DND-41 (cell line): ENCODE results near the gene HNRNPLL.

Source experiments
- EZH2 ChIP-seq: IDR thresholded peaks from 3 replicates; pipeline ENCODE4 v1.6.1; 2012; ENCODE audit warnings: borderline replicate concordance, low read depth, mild to moderate bottlenecking, moderate library complexity, low read length, inconsistent platforms; ENCODE audit not compliant: severe bottlenecking
- TF ChIP-seq, protein P1 (sequence below): IDR thresholded peaks from 2 replicates; pipeline ENCODE4 v1.5.1; 2012; ENCODE audit warnings: borderline replicate concordance, low read length, moderate library complexity, mild to moderate bottlenecking; ENCODE audit not compliant: poor library complexity, severe bottlenecking; ENCODE audit errors: extremely low read depth

DNA sequence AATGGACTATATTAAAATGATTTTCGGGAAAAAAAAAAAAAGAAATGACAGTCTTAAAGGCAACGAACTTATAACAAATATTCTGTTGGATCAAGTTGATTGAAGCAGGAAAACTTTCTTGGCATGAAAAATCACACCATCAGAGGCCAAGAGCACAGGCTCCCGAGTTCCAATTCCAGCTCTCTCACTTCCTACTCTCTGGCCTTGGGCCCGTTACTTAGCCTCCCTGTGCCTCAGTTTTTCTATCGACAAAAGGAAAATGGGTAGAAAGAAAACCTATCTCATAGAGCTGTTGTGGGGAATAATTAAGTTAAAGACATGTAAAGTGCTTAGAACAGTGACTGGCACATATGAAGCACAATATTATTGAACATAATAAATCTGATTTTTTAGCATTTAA lies 74.2 kb downstream of the HNRNPLL start:
- TF ChIP-seq, protein P1, sequence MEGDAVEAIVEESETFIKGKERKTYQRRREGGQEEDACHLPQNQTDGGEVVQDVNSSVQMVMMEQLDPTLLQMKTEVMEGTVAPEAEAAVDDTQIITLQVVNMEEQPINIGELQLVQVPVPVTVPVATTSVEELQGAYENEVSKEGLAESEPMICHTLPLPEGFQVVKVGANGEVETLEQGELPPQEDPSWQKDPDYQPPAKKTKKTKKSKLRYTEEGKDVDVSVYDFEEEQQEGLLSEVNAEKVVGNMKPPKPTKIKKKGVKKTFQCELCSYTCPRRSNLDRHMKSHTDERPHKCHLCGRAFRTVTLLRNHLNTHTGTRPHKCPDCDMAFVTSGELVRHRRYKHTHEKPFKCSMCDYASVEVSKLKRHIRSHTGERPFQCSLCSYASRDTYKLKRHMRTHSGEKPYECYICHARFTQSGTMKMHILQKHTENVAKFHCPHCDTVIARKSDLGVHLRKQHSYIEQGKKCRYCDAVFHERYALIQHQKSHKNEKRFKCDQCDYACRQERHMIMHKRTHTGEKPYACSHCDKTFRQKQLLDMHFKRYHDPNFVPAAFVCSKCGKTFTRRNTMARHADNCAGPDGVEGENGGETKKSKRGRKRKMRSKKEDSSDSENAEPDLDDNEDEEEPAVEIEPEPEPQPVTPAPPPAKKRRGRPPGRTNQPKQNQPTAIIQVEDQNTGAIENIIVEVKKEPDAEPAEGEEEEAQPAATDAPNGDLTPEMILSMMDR, result no peak
- no peak for TF ChIP-seq EZH2
